ENCODE measurements around the gene AHI1. TPM values are rescaled to one million over a fixed set of nuclear protein-coding genes. Genes with fewer than 3 reads are reported as not detected.
"Not testable (repeated sequence)": the region's sequence is repeated elsewhere in the genome, so short reads cannot be mapped to it uniquely, and the experiment has no call there.

AHI1 gene
- polyA plus RNA-seq, 1 donor, result 22.8 TPM

DNA sequence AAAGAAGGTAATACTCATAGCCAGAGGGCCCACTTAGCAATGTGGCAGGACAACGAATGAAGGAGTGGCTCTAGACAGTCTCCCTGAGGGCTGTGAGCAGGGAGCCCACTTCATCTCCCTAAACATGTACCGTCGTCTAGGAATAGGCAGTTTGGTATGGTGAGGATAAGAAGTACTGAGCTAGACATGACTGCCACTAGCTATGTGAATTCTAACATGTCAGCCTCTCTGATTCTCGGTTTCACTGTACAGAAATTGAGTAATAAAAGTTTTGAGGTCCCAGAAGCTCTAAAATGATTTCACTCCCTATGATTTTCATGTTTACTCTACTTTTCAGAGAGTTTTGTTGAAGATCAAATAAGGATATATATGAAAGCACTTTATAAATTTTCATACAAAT is 107.1 kb downstream of the AHI1 start:
- DNase-seq (ENCODE audit: low read depth), result no peak

DNA sequence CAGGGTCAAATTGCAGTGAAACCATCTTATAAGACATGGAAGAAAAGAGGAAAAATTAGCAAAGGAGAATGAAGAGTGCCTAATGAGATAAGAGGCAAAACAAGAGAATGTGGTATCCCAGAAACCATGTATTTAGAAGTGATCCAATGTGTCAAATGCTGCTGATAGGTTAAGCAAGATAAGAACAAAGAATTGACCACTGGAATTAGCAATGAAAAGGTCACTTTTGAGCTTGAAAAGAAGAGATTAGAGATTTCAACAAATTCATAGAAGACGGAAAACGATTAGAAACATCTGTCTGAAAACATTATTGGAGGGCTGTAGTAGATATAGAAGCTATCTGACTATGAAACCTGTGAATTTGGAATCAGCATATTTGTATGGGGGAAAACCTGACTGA is 112.2 kb downstream of the AHI1 start:
- DNase-seq (ENCODE audit: low read depth), result no peak

DNA sequence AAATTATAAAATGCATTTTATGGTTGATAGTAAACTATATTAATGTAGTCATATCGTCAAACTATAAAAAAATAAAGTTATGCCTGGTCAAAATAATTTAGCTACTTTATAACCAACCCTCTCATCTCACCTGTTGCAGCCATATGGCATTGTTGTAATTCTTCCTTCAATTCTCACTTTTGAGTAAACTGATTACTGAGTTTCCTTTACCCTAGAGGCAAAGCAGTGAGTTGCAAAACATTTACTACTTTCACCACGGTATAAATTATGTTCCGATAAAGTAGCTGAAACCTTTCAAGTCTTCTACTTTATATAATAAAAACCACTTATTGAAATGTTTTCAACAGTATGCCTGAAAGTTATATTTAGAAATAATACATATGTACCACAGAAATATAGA is 113.8 kb downstream of the AHI1 start:
- DNase-seq (ENCODE audit: low read depth), result no peak

DNA sequence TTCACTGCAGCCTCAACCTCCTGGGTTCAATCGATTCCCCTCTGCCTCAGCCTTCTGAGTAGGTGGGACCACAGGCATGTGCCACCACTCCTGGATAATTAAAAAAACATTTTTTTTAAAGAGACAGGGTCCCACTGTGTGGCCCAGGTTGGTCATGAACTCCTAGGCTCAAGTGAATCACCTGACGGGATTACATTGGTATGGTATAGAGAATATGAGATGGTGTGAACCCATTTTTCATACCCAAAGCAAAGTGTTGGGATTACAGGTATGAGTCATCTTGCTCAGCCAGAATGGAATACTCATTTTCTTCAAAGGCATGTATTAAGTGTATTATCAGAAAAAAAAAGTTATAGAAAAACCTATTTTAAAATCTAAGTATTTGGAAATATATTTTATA is 114.2 kb downstream of the AHI1 start:
- DNase-seq (ENCODE audit: low read depth), result no peak

DNA sequence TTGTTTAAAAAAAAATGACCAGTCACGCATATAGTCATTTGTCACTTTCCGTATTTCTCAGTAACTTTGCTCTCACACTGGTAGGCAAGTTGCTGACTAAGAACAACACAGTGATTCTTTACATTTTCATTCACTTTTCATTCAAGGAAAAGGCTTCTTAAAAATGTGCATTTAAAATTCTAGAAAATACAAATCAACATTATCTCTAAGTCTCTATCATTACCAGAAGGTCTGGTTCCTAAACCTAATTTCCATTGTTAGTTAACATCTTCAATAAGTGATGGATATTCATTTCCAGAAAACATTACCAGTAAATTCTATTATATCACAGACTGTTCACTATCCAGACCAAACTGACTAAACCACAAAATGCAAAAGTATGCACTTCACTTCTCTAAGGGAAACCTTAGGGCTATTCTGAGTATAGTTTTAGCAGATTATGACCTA is 115.3 kb downstream of the AHI1 start:
- DNase-seq (ENCODE audit: low read depth), result no peak

DNA sequence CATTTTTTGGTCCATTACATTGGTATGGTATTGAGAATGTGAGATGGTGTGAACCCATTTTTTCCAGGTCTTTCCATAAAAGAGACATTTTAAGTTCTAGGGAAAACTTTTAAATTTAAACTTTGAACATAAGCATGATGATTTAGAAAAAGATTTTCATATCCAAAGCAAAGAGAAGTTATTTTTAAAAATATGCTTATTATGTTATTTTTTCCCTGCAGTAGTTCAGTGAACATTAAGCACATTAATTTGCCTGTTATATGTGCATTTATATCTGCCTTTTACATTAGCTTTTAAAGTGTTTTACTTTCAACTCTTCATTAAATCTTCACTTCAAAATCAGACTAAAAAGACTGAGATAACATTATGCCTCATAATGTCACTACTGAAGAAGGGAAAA is 116.7 kb downstream of the AHI1 start:
- DNase-seq (ENCODE audit: low read depth), result no peak

DNA sequence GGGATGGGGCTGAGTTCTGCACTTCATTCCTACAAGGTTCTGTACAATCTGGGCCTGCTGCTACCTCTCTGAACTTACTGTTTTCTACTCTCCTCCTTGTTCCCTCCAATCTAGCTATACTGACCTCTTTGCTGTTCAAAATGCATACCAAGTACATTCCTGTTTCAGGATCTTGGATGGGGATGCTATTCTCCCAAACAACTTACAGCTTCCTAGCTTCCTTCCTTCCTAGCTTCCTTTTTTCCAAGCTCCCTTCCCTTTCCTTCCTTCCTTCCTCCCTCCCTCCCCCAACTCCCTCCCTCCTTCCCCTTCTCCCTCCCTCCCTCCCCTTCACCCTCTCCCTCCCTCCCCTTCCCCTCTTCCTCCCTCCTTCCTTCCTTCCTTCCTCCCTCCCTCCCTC is 117.9 kb downstream of the AHI1 start:
- no peak for DNase-seq (ENCODE audit: low read depth)

DNA sequence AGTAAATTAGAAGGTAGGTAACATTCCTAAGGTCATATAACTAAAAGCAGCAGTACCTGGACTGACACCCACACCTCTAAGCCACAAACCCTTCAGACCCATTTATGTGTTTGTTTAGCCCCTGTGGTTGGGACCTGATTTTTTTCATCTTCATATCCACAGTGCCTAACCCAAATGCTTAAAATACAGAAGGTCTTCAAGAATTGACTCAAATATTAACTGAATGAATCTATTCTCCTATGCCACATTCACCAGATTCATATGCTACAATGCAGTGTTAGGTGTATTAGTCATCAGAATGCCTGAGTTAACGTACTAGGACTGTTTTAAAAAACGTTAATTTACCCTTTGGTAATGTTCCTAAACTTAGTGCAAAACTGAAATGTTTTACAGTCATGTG is 124.8 kb downstream of the AHI1 start:
- DNase-seq (ENCODE audit: low read depth), result no peak

DNA sequence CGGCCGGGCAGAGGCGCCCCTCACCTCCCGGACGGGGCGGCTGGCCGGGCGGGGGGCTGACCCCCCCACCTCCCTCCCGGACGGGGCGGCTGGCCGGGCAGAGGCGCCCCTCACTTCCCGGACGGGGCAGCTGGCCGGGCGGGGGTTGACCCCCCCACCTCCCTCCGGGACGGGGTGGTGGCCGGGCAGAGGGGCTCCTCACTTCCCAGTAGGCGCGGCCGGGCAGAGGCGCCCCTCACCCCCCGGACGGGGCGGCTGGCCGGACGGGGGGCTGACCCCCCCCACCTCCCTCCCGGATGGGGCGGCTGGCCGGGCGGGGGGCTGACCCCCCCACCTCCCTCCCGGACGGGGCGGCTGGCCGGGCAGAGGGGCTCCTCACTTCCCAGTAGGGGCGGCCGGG is 133.9 kb downstream of the AHI1 start:
- DNase-seq (ENCODE audit: low read depth), result not testable (repeated sequence)

DNA sequence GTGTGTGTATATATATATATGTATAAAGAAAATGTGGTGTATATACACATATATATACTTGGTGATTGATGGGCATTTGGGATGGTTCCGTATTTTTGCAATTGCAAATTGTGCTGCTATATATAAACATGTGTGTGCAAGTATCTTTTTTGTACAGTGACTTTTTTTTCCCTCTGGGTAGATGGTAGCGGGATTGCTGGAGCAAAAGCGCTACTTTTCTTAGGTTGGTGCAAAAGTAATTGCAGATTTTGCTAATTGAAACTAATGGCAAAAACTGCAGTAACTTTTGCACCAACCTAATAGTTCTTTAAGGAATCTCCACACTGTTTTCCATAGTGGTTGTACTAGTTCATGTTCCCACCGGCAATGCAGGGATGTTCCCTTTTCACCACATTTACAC is 135.4 kb downstream of the AHI1 start:
- no peak for DNase-seq (ENCODE audit: low read depth)

DNA sequence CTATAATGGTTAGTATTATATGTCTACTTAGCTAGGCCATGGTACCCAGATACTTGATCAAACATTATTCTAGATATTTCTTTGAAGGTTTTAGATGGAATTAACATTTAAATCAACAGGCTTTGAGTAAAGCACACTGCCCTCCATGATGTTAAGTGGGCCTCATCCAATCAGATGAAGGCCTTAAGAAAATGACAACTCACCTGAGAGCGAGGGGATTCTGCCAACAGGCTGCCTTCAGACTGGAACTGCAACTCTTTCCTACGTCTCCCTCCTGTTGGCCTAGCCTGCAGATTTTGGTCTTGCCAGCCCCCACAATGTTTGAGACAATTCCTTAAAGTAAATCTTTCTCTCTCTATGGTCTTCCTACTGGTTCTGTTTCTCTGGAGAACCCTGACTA is 137.3 kb downstream of the AHI1 start:
- DNase-seq (ENCODE audit: low read depth), result no peak

DNA sequence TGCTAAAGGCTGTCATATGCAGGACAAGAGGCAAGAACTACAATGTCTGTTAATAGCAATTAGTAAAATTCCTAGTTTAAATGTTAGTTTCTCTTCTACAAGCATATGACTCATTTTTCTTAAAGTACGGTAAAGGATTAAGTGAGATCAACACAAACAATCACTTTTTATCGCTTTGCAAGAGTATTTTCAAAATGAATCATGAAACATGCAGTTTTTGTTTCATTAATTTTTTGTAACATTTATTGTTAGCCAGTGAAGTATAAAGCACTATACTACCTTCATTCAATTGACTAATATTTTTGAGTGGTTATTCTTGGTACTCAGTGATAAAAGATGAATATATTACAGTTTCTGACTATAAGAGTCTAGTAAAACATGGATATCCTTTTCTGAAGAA is 138.6 kb downstream of the AHI1 start:
- no peak for DNase-seq (ENCODE audit: low read depth)

DNA sequence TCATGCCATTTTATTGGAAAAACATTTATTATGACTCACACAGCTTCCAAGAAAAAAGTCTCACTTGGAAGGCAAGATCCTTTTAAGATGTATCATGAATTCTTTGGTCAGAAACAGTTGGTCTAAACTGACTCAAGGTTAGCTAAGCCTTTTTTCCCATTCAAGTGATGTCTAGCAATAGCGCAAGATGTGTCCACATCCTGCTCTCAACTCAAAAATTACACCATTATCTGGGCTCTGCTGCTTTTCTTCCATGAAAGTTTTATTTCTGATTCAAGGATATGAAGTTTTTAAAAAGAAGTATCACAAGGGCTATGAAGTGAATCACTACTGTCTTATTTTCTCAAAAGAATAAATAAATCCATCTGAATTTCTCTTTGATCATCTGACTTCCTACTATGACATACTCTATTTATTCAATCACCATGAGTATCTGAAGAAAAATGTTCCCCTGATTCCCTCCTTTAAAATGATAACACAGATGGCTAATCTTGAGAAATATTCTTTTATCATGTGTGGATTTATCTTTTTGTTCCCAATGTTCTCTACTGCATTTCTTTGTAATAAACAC is 139.2 kb downstream of the AHI1 start:
- no peak for DNase-seq (ENCODE audit: low read depth)

DNA sequence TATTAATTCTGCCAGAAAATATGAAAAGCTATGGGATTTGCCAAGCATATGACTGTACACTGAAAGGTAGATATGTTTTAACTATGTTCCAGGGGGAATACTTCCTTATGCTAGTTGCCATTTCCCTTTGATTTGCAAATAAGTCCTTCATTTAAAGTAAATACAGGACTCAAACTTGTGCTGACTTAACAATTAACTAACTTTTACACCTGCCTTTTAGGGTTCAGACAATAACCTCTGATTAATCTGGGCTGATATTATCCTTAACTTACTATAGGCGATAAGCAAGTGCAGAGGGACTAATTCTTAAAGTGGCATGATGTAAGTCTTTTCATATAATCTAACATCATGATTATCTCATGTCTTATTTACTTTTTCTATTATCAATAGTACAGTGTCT is 143.1 kb downstream of the AHI1 start:
- DNase-seq (ENCODE audit: low read depth), result no peak

DNA sequence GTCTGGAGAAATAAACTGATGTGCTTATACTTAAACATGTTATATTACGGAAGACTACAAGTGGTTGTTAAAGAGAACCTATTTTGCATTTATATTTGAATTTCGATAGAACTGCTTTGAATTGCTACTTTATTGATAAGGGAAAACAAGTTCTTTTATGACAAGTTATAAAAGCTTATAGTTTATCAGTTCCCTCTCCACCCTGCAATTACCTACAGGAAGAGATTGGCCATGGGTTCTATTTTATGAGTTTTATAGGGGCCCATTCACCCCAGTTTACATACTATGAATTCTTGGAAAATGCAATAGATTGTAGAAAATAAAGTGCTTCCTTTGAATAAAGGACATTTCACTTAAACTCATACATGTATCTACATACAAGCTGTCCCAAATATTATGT is 144.4 kb downstream of the AHI1 start:
- DNase-seq (ENCODE audit: low read depth), result no peak

DNA sequence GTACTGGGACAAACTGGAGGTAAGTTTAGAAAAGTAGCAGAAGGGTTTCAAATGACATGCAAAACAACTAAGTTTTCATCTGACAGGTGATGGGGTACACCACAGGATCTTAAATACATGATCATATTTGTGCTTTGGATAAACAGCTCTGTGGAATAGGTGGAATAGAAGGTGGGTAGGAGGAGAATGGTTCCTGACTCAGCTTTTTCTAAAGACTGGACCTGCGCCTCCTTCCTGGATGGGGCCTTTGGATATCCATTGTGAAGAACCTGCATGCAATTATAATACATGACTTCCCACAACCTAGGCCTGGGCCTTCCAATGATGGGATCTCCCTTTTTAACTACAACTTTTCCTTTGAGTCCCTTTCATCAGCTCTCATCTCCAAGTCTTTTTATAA is 145.9 kb downstream of the AHI1 start:
- no peak for DNase-seq (ENCODE audit: low read depth)

DNA sequence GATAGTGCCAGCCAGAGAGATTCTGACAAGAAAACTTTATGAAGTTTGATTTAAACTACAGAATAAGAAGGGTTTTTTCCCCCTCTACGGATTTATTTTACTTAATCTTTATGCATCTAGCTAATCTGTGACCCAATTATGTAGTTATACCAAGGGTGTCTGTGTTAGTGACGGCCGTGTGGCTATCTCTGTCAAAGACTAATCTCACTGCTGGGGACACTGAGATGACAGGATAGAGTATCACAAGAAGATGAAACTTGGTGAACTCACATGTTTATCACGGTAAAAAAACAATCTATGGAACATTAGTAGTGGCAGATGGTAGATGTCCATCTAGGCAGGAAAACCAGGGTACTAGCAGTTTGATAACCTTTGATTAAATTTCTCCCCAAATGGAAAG is 149.7 kb downstream of the AHI1 start:
- DNase-seq (ENCODE audit: low read depth), result no peak

DNA sequence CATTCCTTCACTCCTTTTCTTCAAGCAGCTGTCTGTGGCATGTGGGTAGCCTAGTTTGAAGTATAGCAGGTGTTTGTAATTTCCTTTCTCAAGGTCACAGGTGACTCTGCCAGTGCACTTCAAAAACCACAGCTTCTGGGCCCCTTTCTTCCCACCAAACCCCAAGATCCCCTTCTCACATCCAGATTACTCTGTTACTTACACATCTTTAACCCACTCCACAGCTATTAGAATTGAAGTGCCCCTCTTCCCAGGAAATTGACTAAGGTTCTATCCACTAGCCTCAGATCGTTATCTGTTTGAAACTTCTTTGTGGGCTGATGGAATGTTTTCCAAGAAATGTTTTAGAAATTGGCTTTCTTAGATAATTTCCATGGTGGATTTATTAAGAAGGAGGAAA is 150.8 kb downstream of the AHI1 start:
- no peak for DNase-seq (ENCODE audit: low read depth)

DNA sequence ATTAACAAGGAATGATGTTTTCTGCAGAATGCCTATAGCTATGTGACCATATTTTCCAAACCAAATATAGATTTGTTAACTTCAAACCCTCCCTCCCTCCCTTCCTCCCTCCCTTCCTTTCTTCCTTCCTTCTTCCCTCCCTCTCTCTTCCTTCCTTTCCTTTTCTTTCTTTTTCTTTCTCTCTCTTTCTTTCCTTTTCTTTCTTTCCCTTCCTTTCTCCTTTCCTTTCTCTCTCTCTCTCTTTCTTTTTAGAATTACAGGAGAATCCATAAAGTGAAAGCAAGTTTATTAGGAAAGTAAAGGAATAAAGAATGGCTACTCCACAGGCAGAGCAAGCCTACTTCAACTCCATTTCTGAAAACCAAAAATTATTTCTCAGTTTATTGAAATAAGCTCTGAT is 153.0 kb downstream of the AHI1 start:
- DNase-seq (ENCODE audit: low read depth), result no peak

DNA sequence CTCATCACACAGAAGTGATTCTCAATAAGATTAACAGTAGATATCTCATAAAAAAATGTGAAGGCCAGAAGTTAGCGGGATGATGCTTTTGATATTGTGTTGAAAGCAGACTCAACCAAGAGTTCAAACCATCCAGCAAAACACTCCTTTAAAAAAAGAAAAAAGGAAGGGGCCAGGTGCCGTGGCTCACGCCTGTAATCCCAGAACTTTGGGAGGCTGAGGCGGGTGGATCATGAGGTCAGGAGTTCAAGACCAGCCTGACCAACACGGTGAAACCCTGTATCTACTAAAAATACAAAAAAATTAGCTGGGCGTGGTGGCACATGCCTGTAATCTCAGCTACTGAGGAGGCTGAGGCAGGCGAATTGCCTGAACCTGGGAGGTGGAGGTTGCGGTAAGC is 157.6 kb downstream of the AHI1 start:
- not testable (repeated sequence) for DNase-seq (ENCODE audit: low read depth)

DNA sequence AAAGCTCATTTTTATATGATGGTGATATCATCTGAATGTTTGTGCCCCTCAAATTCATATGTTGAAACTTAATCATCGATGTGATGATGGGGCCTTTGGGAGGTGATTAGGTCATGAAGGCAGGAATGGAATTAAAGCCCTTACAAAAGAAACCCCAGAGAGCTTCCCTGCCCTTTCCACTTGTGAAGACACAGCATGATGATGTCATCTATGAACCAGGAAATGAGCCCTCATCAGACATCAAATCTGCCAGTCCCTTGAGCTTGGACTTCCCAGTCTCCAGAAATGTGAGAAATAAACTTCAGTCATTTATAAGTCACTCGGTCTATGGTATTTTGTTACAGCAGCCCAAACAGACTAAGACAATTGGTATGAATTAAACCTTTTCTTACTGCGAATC is 163.4 kb downstream of the AHI1 start:
- no peak for DNase-seq (ENCODE audit: low read depth)

DNA sequence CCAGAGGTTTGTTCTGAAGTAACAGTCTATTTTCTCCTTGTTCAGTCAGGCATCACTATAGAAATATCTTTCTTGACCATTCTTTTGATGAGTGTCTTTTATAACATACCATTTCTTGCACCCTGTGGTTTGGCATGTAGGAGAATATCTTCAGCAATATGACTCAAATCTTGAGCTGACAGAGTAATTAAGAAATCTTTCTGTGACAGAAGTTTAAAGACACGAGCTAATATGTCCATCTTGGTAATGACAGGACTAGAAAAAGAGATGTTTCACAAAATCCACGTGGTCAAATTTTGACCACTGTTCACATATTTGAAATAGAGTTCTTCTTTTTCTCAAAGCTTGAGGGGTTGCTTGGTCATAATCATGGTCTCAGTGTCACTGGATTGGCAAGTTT is 166.5 kb downstream of the AHI1 start:
- DNase-seq (ENCODE audit: low read depth), result no peak

DNA sequence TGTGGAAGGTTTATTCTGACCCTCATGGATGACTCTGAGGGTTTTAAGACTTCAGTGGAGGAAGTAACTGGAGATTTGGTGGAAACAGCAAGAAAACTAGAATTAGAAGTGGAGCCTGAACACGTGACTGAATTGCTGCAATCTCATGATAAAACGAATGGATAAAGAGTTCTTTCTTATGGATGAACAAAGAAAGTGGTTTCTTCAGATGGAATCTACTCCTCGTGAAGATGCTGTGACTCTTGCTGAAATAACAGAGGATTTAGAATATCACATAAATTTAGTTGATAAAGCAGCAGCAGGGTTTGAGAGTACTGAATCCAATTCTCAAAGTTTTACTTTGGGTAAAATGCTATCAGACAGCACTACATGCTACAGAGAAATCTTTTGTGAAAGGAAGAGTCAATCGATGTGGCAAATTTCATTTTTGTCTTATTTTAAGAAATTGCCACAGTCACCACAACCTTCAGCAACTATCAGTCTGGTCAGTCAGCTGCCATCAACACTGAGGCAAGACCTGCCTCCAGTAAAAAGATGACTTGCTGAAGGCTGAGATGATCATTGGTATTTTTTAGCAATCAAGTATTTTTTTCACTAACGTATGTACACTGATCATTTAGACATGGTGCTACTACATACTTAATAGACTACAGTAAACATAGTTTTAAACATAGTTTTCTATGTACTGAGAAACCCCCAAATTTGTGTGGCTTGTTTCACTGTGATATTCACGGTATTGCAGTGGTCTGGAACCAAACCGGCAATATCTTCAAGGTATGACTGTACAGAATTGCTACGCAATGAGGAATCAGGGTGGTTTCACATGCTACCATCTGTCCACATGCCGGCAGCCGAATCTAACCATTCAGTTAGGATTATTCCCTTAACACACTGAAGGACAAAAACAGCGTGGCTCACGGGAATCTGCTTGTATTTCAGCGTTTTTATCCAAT is 167.4 kb downstream of the AHI1 start:
- no peak for DNase-seq (ENCODE audit: low read depth)

DNA sequence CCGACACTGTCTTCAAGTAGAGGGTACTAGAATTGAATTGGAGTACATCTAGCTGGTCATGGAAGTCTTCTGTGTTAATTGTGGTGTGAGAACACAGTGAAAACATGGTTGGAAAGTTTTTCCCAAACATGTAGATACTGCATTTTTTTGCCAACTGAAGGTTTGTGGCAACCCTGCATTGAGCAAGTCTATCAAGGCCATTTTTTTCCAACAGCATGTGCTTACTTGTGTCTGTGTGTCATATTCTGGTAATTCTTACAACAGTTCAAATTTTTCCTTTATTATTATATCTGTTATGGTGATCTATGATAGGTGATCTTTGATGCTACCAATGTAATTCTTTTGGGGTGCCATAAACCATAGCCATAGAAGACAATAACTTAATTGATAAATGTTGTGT is 169.4 kb downstream of the AHI1 start:
- DNase-seq (ENCODE audit: low read depth), result no peak
